GM12878 (cell line): ENCODE data around the gene PRKAA1. TPM values are rescaled to one million over a fixed set of nuclear protein-coding genes. Genes with fewer than 3 reads are reported as not detected.

Experiments used
- CHD2 ChIP-seq: IDR thresholded peaks from 2 replicates; pipeline ENCODE4 v1.6.1; 2011; ENCODE audit warnings: low read depth, low read length, improper control_type of control experiment, borderline replicate concordance
- NFYA ChIP-seq: IDR thresholded peaks from 2 replicates; pipeline ENCODE4 v1.6.1; 2011; ENCODE audit warnings: low read depth, mild to moderate bottlenecking, low read length, improper control_type of control experiment, borderline replicate concordance
- RELB ChIP-seq: fragments of 450-650 bp; IDR thresholded peaks from 2 replicates; pipeline ENCODE4 v1.6.1; 2017; ENCODE audit warnings: low read depth, mild to moderate bottlenecking, moderate library complexity
- YBX1 ChIP-seq: fragments of 450-650 bp; IDR thresholded peaks from 2 replicates; pipeline ENCODE4 v1.6.1; 2016; ENCODE audit warnings: antibody characterized with exemption
- ZBTB4 ChIP-seq: fragments of 450-650 bp; formaldehyde crosslinking; IDR thresholded peaks from 2 replicates; pipeline ENCODE4 v1.4.0; 2022; ENCODE audit warnings: mild to moderate bottlenecking, moderate library complexity
- polyA plus RNA-seq, 11 experiments: library from polyadenylated mRNA; depleted of rRNA in 4 of 11; unstranded in 6 of 11; stranded (reverse) in 5 of 11; fragments of >200 nt; fragmentation: Nextera tagmentation in 4 of 11; fragmentation: Illumina TruSeq in 1 of 11; extraction: Ambion mirVana in 4 of 11; extraction: Trizol in 1 of 11; gene quantifications; 1 replicate in 1 of 11; 2 replicates in 10 of 11; pipeline versions ENCODE4 v1.2.1 to v1.2.3, GENCODE V29; 2011 to 2016; ENCODE audit warnings: inconsistent platforms in 2 of 11, missing spikeins in 2 of 11, low read depth in 1 of 11
- total RNA-seq, 4 experiments: library from RNA; depleted of rRNA in 3 of 4; stranded (reverse); fragments of >200 nt in 3 of 4; fragmentation: Illumina TruSeq in 1 of 4; extraction: Trizol in 1 of 4; gene quantifications; 2 replicates each; pipeline versions ENCODE4 v1.2.1 to v1.2.3, GENCODE V29; 2013 to 2021
- TF ChIP-seq, protein P1 (sequence below): fragments of 450-650 bp; IDR thresholded peaks from 2 replicates; pipeline ENCODE4 v1.6.1; 2018; ENCODE audit warnings: mild to moderate bottlenecking, low read depth, moderate library complexity; ENCODE audit not compliant: partially characterized antibody

The PRKAA1 gene
- total and polyA plus RNA-seq, 10 of the 15 experiments (the other 5 are each of a cell fraction or from before 2014, with no cell fraction given), result 13.6 to 55.5 (median 29.6) TPM

DNA sequence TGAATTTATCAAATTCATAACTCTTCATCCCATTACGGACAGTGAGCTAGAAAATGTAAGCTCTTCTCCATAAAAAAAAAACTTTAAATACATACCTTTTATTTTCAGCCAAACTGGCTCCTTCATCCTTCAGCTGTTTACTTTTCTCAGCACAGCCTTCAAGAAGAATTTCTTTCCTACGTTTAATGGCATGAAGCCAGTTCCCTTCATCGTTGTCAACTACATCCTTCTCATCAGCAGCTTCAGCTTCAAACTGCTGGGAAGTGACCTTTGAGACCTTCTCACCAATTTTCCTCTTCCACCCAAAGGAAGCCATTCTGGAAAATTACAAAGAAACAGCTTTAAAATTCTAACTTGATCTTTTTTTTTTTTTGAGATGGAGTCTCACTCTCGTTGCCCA is 51.5 kb downstream of the PRKAA1 start (continued):
- TF ChIP-seq ZBTB4 (CRISPR knock-in tag) (no peak), YBX1 (no peak), CHD2 (no peak), RELB (no peak), NFYA (no peak)
- TF ChIP-seq, protein P1, sequence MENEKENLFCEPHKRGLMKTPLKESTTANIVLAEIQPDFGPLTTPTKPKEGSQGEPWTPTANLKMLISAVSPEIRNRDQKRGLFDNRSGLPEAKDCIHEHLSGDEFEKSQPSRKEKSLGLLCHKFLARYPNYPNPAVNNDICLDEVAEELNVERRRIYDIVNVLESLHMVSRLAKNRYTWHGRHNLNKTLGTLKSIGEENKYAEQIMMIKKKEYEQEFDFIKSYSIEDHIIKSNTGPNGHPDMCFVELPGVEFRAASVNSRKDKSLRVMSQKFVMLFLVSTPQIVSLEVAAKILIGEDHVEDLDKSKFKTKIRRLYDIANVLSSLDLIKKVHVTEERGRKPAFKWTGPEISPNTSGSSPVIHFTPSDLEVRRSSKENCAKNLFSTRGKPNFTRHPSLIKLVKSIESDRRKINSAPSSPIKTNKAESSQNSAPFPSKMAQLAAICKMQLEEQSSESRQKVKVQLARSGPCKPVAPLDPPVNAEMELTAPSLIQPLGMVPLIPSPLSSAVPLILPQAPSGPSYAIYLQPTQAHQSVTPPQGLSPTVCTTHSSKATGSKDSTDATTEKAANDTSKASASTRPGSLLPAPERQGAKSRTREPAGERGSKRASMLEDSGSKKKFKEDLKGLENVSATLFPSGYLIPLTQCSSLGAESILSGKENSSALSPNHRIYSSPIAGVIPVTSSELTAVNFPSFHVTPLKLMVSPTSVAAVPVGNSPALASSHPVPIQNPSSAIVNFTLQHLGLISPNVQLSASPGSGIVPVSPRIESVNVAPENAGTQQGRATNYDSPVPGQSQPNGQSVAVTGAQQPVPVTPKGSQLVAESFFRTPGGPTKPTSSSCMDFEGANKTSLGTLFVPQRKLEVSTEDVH, result no peak
